Stimulated activated CD8-positive, alpha-beta memory T cell treated with anti-CD3 and anti-CD28 coated beads, Interleukin-15, amount 100 ng/mL, for 1 hour (primary cell): ENCODE data around the gene WIPF1.
"Not testable (repeated sequence)": the region's sequence is repeated elsewhere in the genome, so short reads cannot be mapped to it uniquely, and the experiment has no call there.

Source experiments
- DNase-seq: peaks from one replicate; pipeline ENCODE4 v3.0.0-alpha.2; 2020; ENCODE audit warnings: low read depth

Gene WIPF1

GRCh38 chr2:174571669-174572323 lies 25.8 kb downstream of the WIPF1 start:
- DNase-seq, result no peak

- no peak for DNase-seq
Measured at GRCh38 chr2:174570318-174570958, 27.2 kb downstream of the WIPF1 start.

- DNase-seq, result no peak
Measured at GRCh38 chr2:174569678-174570077, 27.9 kb downstream of the WIPF1 start.

- no peak for DNase-seq
Measured at GRCh38 chr2:174568425-174568824, 29.2 kb downstream of the WIPF1 start.

GRCh38 chr2:174566871-174567270 lies 30.7 kb downstream of the WIPF1 start:
- no peak for DNase-seq

- DNase-seq, result no peak
Measured at GRCh38 chr2:174563530-174564282, 33.9 kb downstream of the WIPF1 start.

- no peak for DNase-seq
Measured at GRCh38 chr2:174561972-174562370, 35.6 kb downstream of the WIPF1 start.

GRCh38 chr2:174561283-174561971 lies 36.2 kb downstream of the WIPF1 start:
- DNase-seq, result no peak

- DNase-seq, result no peak
Measured at GRCh38 chr2:174560737-174561136, 36.9 kb downstream of the WIPF1 start.

GRCh38 chr2:174555998-174556397 lies 41.6 kb downstream of the WIPF1 start:
- no peak for DNase-seq

- DNase-seq, result no peak
Measured at GRCh38 chr2:174554529-174555150, 43.0 kb downstream of the WIPF1 start.

GRCh38 chr2:174553811-174554493 lies 43.7 kb downstream of the WIPF1 start:
- no peak for DNase-seq

GRCh38 chr2:174552880-174553279 lies 44.7 kb downstream of the WIPF1 start:
- DNase-seq, result no peak

- DNase-seq, result no peak
Measured at GRCh38 chr2:174551697-174552096, 45.9 kb downstream of the WIPF1 start.

- DNase-seq, result not testable (repeated sequence)
Measured at GRCh38 chr2:174548646-174549045, 49.0 kb downstream of the WIPF1 start.

- not testable (repeated sequence) for DNase-seq
Measured at GRCh38 chr2:174548021-174548420, 49.6 kb downstream of the WIPF1 start.

GRCh38 chr2:174546519-174547506 lies 50.8 kb downstream of the WIPF1 start:
- no peak for DNase-seq

- no peak for DNase-seq
Measured at GRCh38 chr2:174545240-174545639, 52.4 kb downstream of the WIPF1 start.

- DNase-seq, result no peak
Measured at GRCh38 chr2:174544802-174545201, 52.8 kb downstream of the WIPF1 start.

- DNase-seq, result no peak
Measured at GRCh38 chr2:174544156-174544555, 53.4 kb downstream of the WIPF1 start.
